Panc1 (cell line): ENCODE results near the gene HTATIP2. TPM values are rescaled to one million over a fixed set of nuclear protein-coding genes. Genes with fewer than 3 reads are reported as not detected.

Source experiments
- ATAC-seq: fragments of 200-7000 bp; cut with Tn5 transposase; 2 replicates; pipeline ENCODE4 v1.9.1; 2020; ENCODE audit warnings: mild to moderate bottlenecking, moderate library complexity
- BruUV-seq: library from RNA; stranded (reverse); fragments of 400-500 nt; replicated peaks from 2 replicates; lab custom pipeline; 2021; lab: Mats Ljungman, UMichigan
- CTCF ChIA-PET: fragments of 300-600 bp; sonication (Branson Sonifier 250); formaldehyde crosslinking; loops from one replicate; lab custom pipeline; 2022; ENCODE audit warnings: antibody characterized with exemption; lab: Charles Lee
- POLR2A ChIA-PET: fragments of 300-600 bp; sonication (Branson Sonifier 250); formaldehyde crosslinking; loops from one replicate; lab custom pipeline; 2022; ENCODE audit warnings: antibody characterized with exemption; lab: Charles Lee
- DNase-seq: peaks from one replicate; pipeline ENCODE4 v3.0.0-alpha.2; 2010; ENCODE audit warnings: low read depth, low spot score
- H3K27ac ChIP-seq: 2 replicates; pipeline ENCODE4 v1.5.1; 2011; ENCODE audit warnings: mild to moderate bottlenecking, low read length, inconsistent platforms
- H3K27me3 ChIP-seq: fragments of 200-500 bp; sonication (Bioruptor generic); 2 replicates; pipeline ENCODE4 v1.6.0; 2014; ENCODE audit warnings: low read length, inconsistent platforms; ENCODE audit not compliant: control insufficient read depth, insufficient read depth
- H3K36me3 ChIP-seq: fragments of 200-500 bp; sonication (Bioruptor generic); 2 replicates; pipeline ENCODE4 v1.5.1; 2014; ENCODE audit warnings: inconsistent platforms, mild to moderate bottlenecking, low read length, moderate library complexity; ENCODE audit not compliant: control insufficient read depth, insufficient read depth
- H3K4me1 ChIP-seq: 2 replicates; pipeline ENCODE4 v1.5.1; 2011; ENCODE audit warnings: inconsistent platforms, mild to moderate bottlenecking, low read length, moderate library complexity; ENCODE audit not compliant: control insufficient read depth, insufficient read depth
- H3K4me3 ChIP-seq, 2 experiments: 2 replicates each; pipeline ENCODE4 v1.5.1; 2011 to 2012; ENCODE audit warnings: low read depth in 2 of 2, low read length in 2 of 2, mild to moderate bottlenecking in 2 of 2, inconsistent platforms in 1 of 2, moderate library complexity in 1 of 2
- H3K9me3 ChIP-seq: fragments of 200-500 bp; sonication (Bioruptor generic); 2 replicates; pipeline ENCODE4 v1.5.1; 2014; ENCODE audit warnings: low read depth, mild to moderate bottlenecking, inconsistent platforms, low read length, moderate library complexity; ENCODE audit not compliant: control insufficient read depth, insufficient read depth
- CTCF ChIP-seq: fragments of 450-650 bp; IDR thresholded peaks from 2 replicates; pipeline ENCODE4 v1.5.1; 2017; ENCODE audit warnings: mild to moderate bottlenecking
- POLR2AphosphoS5 ChIP-seq: IDR thresholded peaks from 2 replicates; pipeline ENCODE4 v1.6.1; 2012; ENCODE audit warnings: mild to moderate bottlenecking, low read depth, low read length, moderate library complexity
- REST ChIP-seq, 2 experiments: IDR thresholded peaks; 2 replicates each; pipeline ENCODE4 v1.6.1; 2011 to 2012; ENCODE audit warnings: low read depth in 2 of 2, control low read depth in 1 of 2, low read length in 1 of 2, mild to moderate bottlenecking in 1 of 2, moderate library complexity in 1 of 2; ENCODE audit not compliant: insufficient read depth in 1 of 2
- SIN3A ChIP-seq: IDR thresholded peaks from 2 replicates; pipeline ENCODE4 v1.6.1; 2012; ENCODE audit warnings: low read depth, mild to moderate bottlenecking, low read length, moderate library complexity, borderline replicate concordance; ENCODE audit not compliant: insufficient read depth
- TCF7L2 ChIP-seq: IDR thresholded peaks from 2 replicates; pipeline ENCODE4 v1.6.1; 2011; ENCODE audit warnings: mild to moderate bottlenecking, low read depth, low read length, inconsistent platforms
- in situ Hi-C: cut with HindIII; loops from 2 replicates; pipeline ENCODE4 v1.10.0; 2016; ENCODE audit warnings: low sequenced_read_pairs, low pct_unique_long_range_greater_than_20kb
- intact Hi-C: fragments of 100-400 bp; cut with micrococcal nuclease; formaldehyde crosslinking; loops from one replicate; pipeline ENCODE4 v1.10.0; 2022; ENCODE audit not compliant: unreplicated experiment
- total RNA-seq: library from RNA; stranded (reverse); gene quantifications from one replicate; pipeline ENCODE4 v1.2.1, GENCODE V29; 2021; ENCODE audit not compliant: unreplicated experiment

Gene HTATIP2
- total RNA-seq, 1 experiment from 2014 or later = 68.9 TPM

GRCh38 chr11:20336056-20336455, 27.5 kb upstream of the HTATIP2 start:
- Histone ChIP-seq H3K9me3 (no peaks in the 10 kb centered on the region), H3K4me3 (no peak overlapping the region), H3K36me3 (no peaks in the 10 kb centered on the region), H3K4me1 (no peaks in the 10 kb centered on the region), H3K27me3 (peaks cover 34% of the 10 kb centered on the region), H3K27ac (no peak overlapping the region)
- ATAC-seq (no peak), DNase-seq (no peak)
- TF ChIP-seq TCF7L2 (no peak), POLR2AphosphoS5 (no peak), REST (IDR thresholded peaks at IDR 0.05; ENCODE audit: insufficient read depth in 1 of 2, low read depth in 2 of 2, low read length in 1 of 2) (no peak), CTCF (no peak), SIN3A (no peak)
- POLR2A ChIA-PET = no interaction called here
- intact Hi-C loops = no loop called here
- in situ Hi-C loops = no loop called here
- no TSS peak for BruUV-seq
- CTCF ChIA-PET = no interaction called here

GRCh38 chr11:20337526-20338154, 25.9 kb upstream of the HTATIP2 start:
- DNase-seq = no peak
- CTCF ChIA-PET = no interaction called here
- Histone ChIP-seq H3K9me3 (no peaks in the 10 kb centered on the region), H3K4me1 (no peaks in the 10 kb centered on the region), H3K36me3 (no peaks in the 10 kb centered on the region), H3K27me3 (peaks cover 32% of the 10 kb centered on the region), H3K4me3 (no peak overlapping the region), H3K27ac (no peak overlapping the region)
- intact Hi-C loops (loop anchor here (1.0 kb wide), 1 partner anchor 209 kb away; no protein-coding TSS in a partner anchor), in situ Hi-C loops (no loop called here)
- TF ChIP-seq CTCF (peak; percentile 69), REST (IDR thresholded peaks at IDR 0.05; ENCODE audit: insufficient read depth in 1 of 2, low read depth in 2 of 2, low read length in 1 of 2) (no peak)
- ATAC-seq = peak; percentile 85; the same call in 1 of the 2 replicates
- POLR2A ChIA-PET = no interaction called here
- no TSS peak for BruUV-seq
